GM18520 (cell line): ENCODE results near the gene MT1H.

Experiments
- ATAC-seq: cut with Tn5 transposase; IDR thresholded peaks from one replicate; pipeline ENCODE4 v1.9.1; 2021; ENCODE audit not compliant: unreplicated experiment

MT1H gene

GRCh38 chr16:56684256-56684925, 14.8 kb downstream of the MT1H start:
- no peak for ATAC-seq

- ATAC-seq: no peak
Observed at GRCh38 chr16:56684926-56685590, 15.4 kb downstream of the MT1H start.

- no peak for ATAC-seq
Observed at GRCh38 chr16:56686758-56687157, 17.1 kb downstream of the MT1H start.

GRCh38 chr16:56688762-56689161, 19.1 kb downstream of the MT1H start:
- no peak for ATAC-seq

GRCh38 chr16:56689171-56689570, 19.6 kb downstream of the MT1H start:
- no peak for ATAC-seq

GRCh38 chr16:56690420-56691122, 21.0 kb downstream of the MT1H start:
- ATAC-seq: no peak

GRCh38 chr16:56691885-56692284, 22.3 kb downstream of the MT1H start:
- no peak for ATAC-seq

- no peak for ATAC-seq
Observed at GRCh38 chr16:56695246-56695645, 25.6 kb downstream of the MT1H start.

- no peak for ATAC-seq
Observed at GRCh38 chr16:56697456-56698155, 28.0 kb downstream of the MT1H start.

- no peak for ATAC-seq
Observed at GRCh38 chr16:56700195-56700594, 30.6 kb downstream of the MT1H start.

GRCh38 chr16:56700631-56701030, 31.0 kb downstream of the MT1H start:
- ATAC-seq: no peak

GRCh38 chr16:56701534-56701933, 31.9 kb downstream of the MT1H start:
- no peak for ATAC-seq

- no peak for ATAC-seq
Observed at GRCh38 chr16:56702836-56703235, 33.2 kb downstream of the MT1H start.

GRCh38 chr16:56708525-56709442, 39.2 kb downstream of the MT1H start:
- no peak for ATAC-seq

GRCh38 chr16:56709443-56710040, 39.9 kb downstream of the MT1H start:
- no peak for ATAC-seq

- ATAC-seq: no peak
Observed at GRCh38 chr16:56710181-56710737, 40.6 kb downstream of the MT1H start.

- no peak for ATAC-seq
Observed at GRCh38 chr16:56711862-56712261, 42.2 kb downstream of the MT1H start.

GRCh38 chr16:56713794-56714193, 44.2 kb downstream of the MT1H start:
- no peak for ATAC-seq

- ATAC-seq: no peak
Observed at GRCh38 chr16:56715126-56715525, 45.5 kb downstream of the MT1H start.

GRCh38 chr16:56716761-56717160, 47.1 kb downstream of the MT1H start:
- ATAC-seq: no peak
